H9 (cell line): ENCODE data around the gene KDM3A. TPM values are rescaled to one million over a fixed set of nuclear protein-coding genes. Genes with fewer than 3 reads are reported as not detected.

Source experiments
- DNase-seq: peaks from one replicate; pipeline ENCODE4 v3.0.0-alpha.2; 2017
- H2AFZ ChIP-seq: one replicate; pipeline ENCODE4 v1.6.1; 2013; ENCODE audit warnings: mild to moderate bottlenecking, low read length, control low read depth, moderate library complexity
- H2AK5ac ChIP-seq: 2 replicates; pipeline ENCODE4 v1.6.1; 2013; ENCODE audit warnings: low read length, control low read depth, mixed read lengths; ENCODE audit not compliant: insufficient read length
- H2BK120ac ChIP-seq: one replicate; pipeline ENCODE4 v1.6.1; 2013; ENCODE audit warnings: low read depth, mild to moderate bottlenecking, low read length, control low read depth, inconsistent platforms; ENCODE audit not compliant: poor library complexity, severe bottlenecking
- H2BK12ac ChIP-seq: 2 replicates; pipeline ENCODE4 v1.6.1; 2013; ENCODE audit warnings: low read length, control low read depth, mixed read lengths, low read depth; ENCODE audit not compliant: insufficient read length
- H2BK15ac ChIP-seq: 2 replicates; pipeline ENCODE4 v1.6.1; 2013; ENCODE audit warnings: low read depth, low read length, control low read depth
- H2BK20ac ChIP-seq: one replicate; pipeline ENCODE4 v1.6.1; 2013; ENCODE audit warnings: low read depth, mild to moderate bottlenecking, low read length, control low read depth, inconsistent platforms; ENCODE audit not compliant: poor library complexity, severe bottlenecking
- H2BK5ac ChIP-seq: 2 replicates; pipeline ENCODE4 v1.6.1; 2013; ENCODE audit warnings: low read length, control low read depth, mixed read lengths; ENCODE audit not compliant: insufficient read length
- H3K14ac ChIP-seq: 2 replicates; pipeline ENCODE4 v1.6.1; 2013; ENCODE audit warnings: low read length, control low read depth; ENCODE audit not compliant: insufficient read depth
- H3K18ac ChIP-seq: 2 replicates; pipeline ENCODE4 v1.6.1; 2013; ENCODE audit warnings: low read depth, mild to moderate bottlenecking, mixed read lengths, low read length, control low read depth; ENCODE audit not compliant: insufficient read length
- H3K23ac ChIP-seq: 2 replicates; pipeline ENCODE4 v1.6.1; 2013; ENCODE audit warnings: low read length, control low read depth, mixed read lengths, low read depth; ENCODE audit not compliant: insufficient read length
- H3K23me2 ChIP-seq: 2 replicates; pipeline ENCODE4 v1.6.1; 2013; ENCODE audit warnings: low read depth, mild to moderate bottlenecking, mixed read lengths, low read length, control low read depth; ENCODE audit not compliant: insufficient read length, poor library complexity, severe bottlenecking
- H3K27ac ChIP-seq: 2 replicates; pipeline ENCODE4 v1.5.1; 2013; ENCODE audit warnings: low read length, control low read depth, mixed read lengths, low read depth; ENCODE audit not compliant: insufficient read length
- H3K27me3 ChIP-seq: 2 replicates; pipeline ENCODE4 v1.6.1; 2013; ENCODE audit warnings: low read length, control low read depth, inconsistent platforms; ENCODE audit not compliant: insufficient read depth
- H3K4ac ChIP-seq: 2 replicates; pipeline ENCODE4 v1.6.1; 2013; ENCODE audit warnings: low read depth, mild to moderate bottlenecking, control low read depth, inconsistent platforms, low read length, moderate library complexity
- H3K4me1 ChIP-seq: 2 replicates; pipeline ENCODE4 v1.6.1; 2013; ENCODE audit warnings: low read length, control low read depth, inconsistent platforms; ENCODE audit not compliant: insufficient read depth
- H3K4me2 ChIP-seq: 2 replicates; pipeline ENCODE4 v1.6.1; 2013; ENCODE audit warnings: low read length, control low read depth, mixed read lengths; ENCODE audit not compliant: insufficient read length, insufficient read depth
- H3K56ac ChIP-seq: 2 replicates; pipeline ENCODE4 v1.6.1; 2013; ENCODE audit warnings: low read depth, mild to moderate bottlenecking, mixed read lengths, low read length, control low read depth; ENCODE audit not compliant: insufficient read length
- H3K79me1 ChIP-seq: 2 replicates; pipeline ENCODE4 v1.6.1; 2013; ENCODE audit warnings: low read depth, mild to moderate bottlenecking, moderate library complexity, low read length, control low read depth, inconsistent platforms; ENCODE audit not compliant: insufficient read depth, poor library complexity, severe bottlenecking
- H3K79me2 ChIP-seq: 2 replicates; pipeline ENCODE4 v1.6.1; 2013; ENCODE audit warnings: low read length, control low read depth, inconsistent platforms; ENCODE audit not compliant: insufficient read depth
- H3K9ac ChIP-seq: 2 replicates; pipeline ENCODE4 v1.6.1; 2013; ENCODE audit warnings: low read length, control low read depth, mixed read lengths; ENCODE audit not compliant: insufficient read length; ENCODE audit errors: extremely low read depth
- H3K9me3 ChIP-seq: one replicate; pipeline ENCODE4 v1.6.1; 2013; ENCODE audit warnings: low read depth, low read length, inconsistent platforms; ENCODE audit not compliant: control insufficient read depth
- H3T11ph ChIP-seq: one replicate; pipeline ENCODE4 v1.6.1; 2013; ENCODE audit warnings: mild to moderate bottlenecking, low read length, control low read depth, inconsistent platforms
- H4K20me1 ChIP-seq: one replicate; pipeline ENCODE4 v1.6.1; 2013; ENCODE audit not compliant: control insufficient read depth, insufficient read length, insufficient read depth
- H4K5ac ChIP-seq: 2 replicates; pipeline ENCODE4 v1.6.1; 2013; ENCODE audit warnings: low read depth, mild to moderate bottlenecking, mixed read lengths, low read length, control low read depth; ENCODE audit not compliant: insufficient read length
- H4K8ac ChIP-seq: replicated peaks from 2 replicates; pipeline ENCODE4 v1.6.1; 2013; ENCODE audit warnings: low read length, control low read depth, mixed read lengths, low read depth; ENCODE audit not compliant: insufficient read length
- H4K91ac ChIP-seq: 2 replicates; pipeline ENCODE4 v1.6.1; 2013; ENCODE audit warnings: low read depth, mild to moderate bottlenecking, moderate library complexity, mixed read lengths, low read length, control low read depth; ENCODE audit not compliant: insufficient read length
- H3K27ac Mint-ChIP-seq, 3 experiments: 2 replicates in 2 of 3; 3 replicates in 1 of 3; pipeline ENCODE4 v1.8.0; 2020 to 2021; ENCODE audit warnings: mixed read lengths in 3 of 3, mild to moderate bottlenecking in 1 of 3, moderate library complexity in 1 of 3
- H3K27me3 Mint-ChIP-seq: 2 replicates; pipeline ENCODE4 v1.8.0; 2021; ENCODE audit warnings: low read depth, mild to moderate bottlenecking, moderate library complexity, mixed read lengths
- H3K36me3 Mint-ChIP-seq, 3 experiments: 2 replicates in 2 of 3; 3 replicates in 1 of 3; pipeline ENCODE4 v1.8.0; 2020 to 2021; ENCODE audit warnings: low read depth in 3 of 3, mixed read lengths in 3 of 3; ENCODE audit not compliant: insufficient read depth in 1 of 3
- H3K4me1 Mint-ChIP-seq, 2 experiments: 2 replicates each; pipeline ENCODE4 v1.8.0; 2020; ENCODE audit warnings: mixed read lengths in 2 of 2
- H3K4me3 Mint-ChIP-seq, 2 experiments: 2 replicates in 1 of 2; 3 replicates in 1 of 2; pipeline ENCODE4 v1.8.0; 2020 to 2021; ENCODE audit warnings: mild to moderate bottlenecking in 2 of 2, mixed read lengths in 2 of 2, moderate library complexity in 1 of 2
- H3K9me3 Mint-ChIP-seq, 2 experiments: 2 replicates in 1 of 2; 3 replicates in 1 of 2; pipeline ENCODE4 v1.8.0; 2020; ENCODE audit warnings: mild to moderate bottlenecking in 2 of 2, mixed read lengths in 2 of 2, moderate library complexity in 1 of 2
- WGBS: extraction: QIAGEN DNeasy Blood & Tissue Kit; methylation state at CpG from one replicate; pipeline ENCODE4 v1.1.7; 2013; ENCODE audit warnings: missing lambda C conversion rate, low lambda C conversion rate, mixed read lengths; ENCODE audit not compliant: insufficient read length; ENCODE audit errors: extremely low coverage; 5-methylcytosine and 5-hydroxymethylcytosine counted together
- total RNA-seq: library from RNA; stranded (reverse); gene quantifications from 2 replicates; pipeline ENCODE4 v1.2.1, GENCODE V29; 2021
- TF ChIP-seq, protein P1 (sequence below): fragments of 200-600 bp; sonication (generic); conservative IDR thresholded peaks from 3 replicates; pipeline ENCODE4 v1.8.0; 2021; ENCODE audit warnings: antibody characterized with exemption, mild to moderate bottlenecking

KDM3A gene
- total RNA-seq, 1 experiment from 2014 or later = 28.1 TPM

GRCh38 chr2:86417961-86418360 lies 23.2 kb upstream of the KDM3A start:
- no peak for DNase-seq
- H3K4ac ChIP-seq = no peak overlapping the region
- H3K79me1 ChIP-seq = no peaks in the 10 kb centered on the region
- TF ChIP-seq, protein P1, sequence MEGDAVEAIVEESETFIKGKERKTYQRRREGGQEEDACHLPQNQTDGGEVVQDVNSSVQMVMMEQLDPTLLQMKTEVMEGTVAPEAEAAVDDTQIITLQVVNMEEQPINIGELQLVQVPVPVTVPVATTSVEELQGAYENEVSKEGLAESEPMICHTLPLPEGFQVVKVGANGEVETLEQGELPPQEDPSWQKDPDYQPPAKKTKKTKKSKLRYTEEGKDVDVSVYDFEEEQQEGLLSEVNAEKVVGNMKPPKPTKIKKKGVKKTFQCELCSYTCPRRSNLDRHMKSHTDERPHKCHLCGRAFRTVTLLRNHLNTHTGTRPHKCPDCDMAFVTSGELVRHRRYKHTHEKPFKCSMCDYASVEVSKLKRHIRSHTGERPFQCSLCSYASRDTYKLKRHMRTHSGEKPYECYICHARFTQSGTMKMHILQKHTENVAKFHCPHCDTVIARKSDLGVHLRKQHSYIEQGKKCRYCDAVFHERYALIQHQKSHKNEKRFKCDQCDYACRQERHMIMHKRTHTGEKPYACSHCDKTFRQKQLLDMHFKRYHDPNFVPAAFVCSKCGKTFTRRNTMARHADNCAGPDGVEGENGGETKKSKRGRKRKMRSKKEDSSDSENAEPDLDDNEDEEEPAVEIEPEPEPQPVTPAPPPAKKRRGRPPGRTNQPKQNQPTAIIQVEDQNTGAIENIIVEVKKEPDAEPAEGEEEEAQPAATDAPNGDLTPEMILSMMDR = no peak
- H3T11ph ChIP-seq = no peak overlapping the region
- H3K27me3 ChIP-seq = no peaks in the 10 kb centered on the region
- H3K9ac ChIP-seq = no peak overlapping the region
- no peak overlapping the region for H4K5ac ChIP-seq
- H3K9me3 ChIP-seq = peaks cover 8% of the 10 kb centered on the region
- H3K27me3 Mint-ChIP-seq = peaks cover 14% of the 10 kb centered on the region
- no peak overlapping the region for H2BK5ac ChIP-seq
- H3K14ac ChIP-seq = no peak overlapping the region
- no CpG with 5 or more reads among the region's 1 CpG for WGBS
- H3K18ac ChIP-seq = no peak overlapping the region
- H2BK15ac ChIP-seq = no peak overlapping the region
- H3K4me1 Mint-ChIP-seq = peaks cover 3 to 6% of the 10 kb centered on the region in 2 experiments; a peak in 3 of 4 replicates
- no peak overlapping the region for H3K27ac Mint-ChIP-seq
- H2BK120ac ChIP-seq = no peak overlapping the region
- H3K23ac ChIP-seq = no peak overlapping the region
- H2AFZ ChIP-seq = no peak overlapping the region
- no peak overlapping the region for H3K4me2 ChIP-seq
- H2AK5ac ChIP-seq = no peak overlapping the region
- H2BK20ac ChIP-seq = no peak overlapping the region
- peaks cover 2 to 4% of the 10 kb centered on the region in 2 experiments; a peak in 3 of 5 replicates for H3K9me3 Mint-ChIP-seq
- no peak overlapping the region for H3K56ac ChIP-seq
- H4K20me1 ChIP-seq = no peaks in the 10 kb centered on the region
- no peak overlapping the region for H2BK12ac ChIP-seq
- H3K27ac ChIP-seq = no peak overlapping the region
- H3K4me3 Mint-ChIP-seq = no peak overlapping the region
- H3K4me1 ChIP-seq = no peaks in the 10 kb centered on the region
- peaks cover 0 to 2% (median 0%) of the 10 kb centered on the region in 3 experiments; a peak in 1 of 7 replicates for H3K36me3 Mint-ChIP-seq
- H4K8ac ChIP-seq = no peak overlapping the region
- no peaks in the 10 kb centered on the region for H3K23me2 ChIP-seq
- no peaks in the 10 kb centered on the region for H3K79me2 ChIP-seq
- H4K91ac ChIP-seq = no peak overlapping the region
